Activated naive CD4-positive, alpha-beta T cell treated with anti-CD3 and anti-CD28 coated beads for 36 hours (primary cell): ENCODE data around the gene ZC3H12C. TPM values are rescaled to one million over a fixed set of nuclear protein-coding genes. Genes with fewer than 3 reads are reported as not detected.

Experiments used
- CTCF ChIA-PET: fragments of 350-600 bp; sonication (Branson Sonifier 250); formaldehyde crosslinking; loops from one replicate; lab custom pipeline; 2021; ENCODE audit warnings: antibody characterized with exemption; lab: Charles Lee
- DNase-seq: peaks from one replicate; pipeline ENCODE4 v3.0.0-alpha.2; 2020
- H3K27ac Mint-ChIP-seq: one replicate; pipeline ENCODE4 v1.8.0; 2021; ENCODE audit warnings: mild to moderate bottlenecking, mixed read lengths
- H3K27me3 Mint-ChIP-seq: one replicate; pipeline ENCODE4 v1.8.0; 2021; ENCODE audit warnings: low read depth, mixed read lengths
- H3K36me3 Mint-ChIP-seq: one replicate; pipeline ENCODE4 v1.8.0; 2021; ENCODE audit warnings: low read depth, mixed read lengths
- H3K4me1 Mint-ChIP-seq: one replicate; pipeline ENCODE4 v1.8.0; 2021; ENCODE audit warnings: low read depth, mixed read lengths
- H3K4me3 Mint-ChIP-seq: one replicate; pipeline ENCODE4 v1.8.0; 2021; ENCODE audit warnings: mild to moderate bottlenecking, moderate library complexity, mixed read lengths
- H3K9me3 Mint-ChIP-seq: one replicate; pipeline ENCODE4 v1.8.0; 2021; ENCODE audit warnings: mixed read lengths
- intact Hi-C: fragments of 100-400 bp; cut with micrococcal nuclease; formaldehyde crosslinking; loops from one replicate; pipeline ENCODE4 v1.15.1; 2023
- total RNA-seq, 2 experiments: library from RNA; stranded (reverse); gene quantifications; one replicate each; pipeline ENCODE4 v1.2.3, GENCODE V29; 2021

Gene ZC3H12C
- total RNA-seq, 2 experiments from 2014 or later: not detected

- Mint-ChIP-seq H3K27me3 (peaks cover 10% of the 10 kb centered on the region), H3K9me3 (no peaks in the 10 kb centered on the region), H3K27ac (no peak overlapping the region), H3K36me3 (no peaks in the 10 kb centered on the region), H3K4me3 (no peak overlapping the region), H3K4me1 (no peaks in the 10 kb centered on the region)
- intact Hi-C loops: no loop called here
- CTCF ChIA-PET: no interaction called here
- no peak for DNase-seq
Observed at GRCh38 chr11:110147962-110148709, 54.9 kb downstream of the ZC3H12C start.

GRCh38 chr11:110148775-110149744 lies 55.9 kb downstream of the ZC3H12C start:
- Mint-ChIP-seq H3K27ac (no peak overlapping the region), H3K9me3 (no peaks in the 10 kb centered on the region)
- CTCF ChIA-PET: no interaction called here

DNA sequence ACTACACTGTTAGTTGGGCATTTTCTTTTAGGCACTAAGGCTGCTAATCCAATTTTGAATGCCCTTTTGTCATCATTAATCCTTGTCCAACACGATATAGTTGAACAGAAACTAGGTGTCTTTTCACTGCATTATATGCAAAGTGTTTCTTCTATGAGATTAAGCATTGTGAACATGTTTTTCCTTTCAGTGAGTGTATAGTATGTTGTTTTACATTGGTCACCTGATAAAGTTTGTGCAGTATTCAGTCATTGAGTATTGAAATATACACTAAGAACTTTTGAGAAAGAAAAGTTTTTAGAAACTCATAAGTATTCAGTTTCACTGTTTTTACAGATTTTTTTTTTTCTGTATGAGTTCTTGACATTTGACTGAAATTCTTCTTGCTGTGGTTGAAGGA lies 59.0 kb downstream of the ZC3H12C start:
- intact Hi-C loops: no loop called here
- H3K36me3 Mint-ChIP-seq: no peaks in the 10 kb centered on the region
- peaks cover 6% of the 10 kb centered on the region for H3K27me3 Mint-ChIP-seq
- no peak overlapping the region for H3K27ac Mint-ChIP-seq
- H3K9me3 Mint-ChIP-seq: no peaks in the 10 kb centered on the region
- H3K4me3 Mint-ChIP-seq: no peak overlapping the region
- CTCF ChIA-PET: no interaction called here
- no peak for DNase-seq
- no peaks in the 10 kb centered on the region for H3K4me1 Mint-ChIP-seq

More at GRCh38 chr11:110148775-110149744, 55.9 kb downstream of the ZC3H12C start:
- Mint-ChIP-seq H3K4me3 (no peak overlapping the region), H3K27me3 (peaks cover 10% of the 10 kb centered on the region), H3K4me1 (no peaks in the 10 kb centered on the region), H3K36me3 (no peaks in the 10 kb centered on the region)
- DNase-seq: no peak
- intact Hi-C loops: no loop called here

GRCh38 chr11:110153474-110153873 lies 60.3 kb downstream of the ZC3H12C start:
- Mint-ChIP-seq H3K4me3 (no peak overlapping the region), H3K36me3 (no peaks in the 10 kb centered on the region), H3K4me1 (no peaks in the 10 kb centered on the region), H3K27ac (no peak overlapping the region), H3K9me3 (no peaks in the 10 kb centered on the region), H3K27me3 (peaks cover 10% of the 10 kb centered on the region)
- no peak for DNase-seq
- CTCF ChIA-PET: no interaction called here
- intact Hi-C loops: no loop called here

- DNase-seq: no peak
- Mint-ChIP-seq H3K9me3 (no peaks in the 10 kb centered on the region), H3K4me3 (no peak overlapping the region), H3K36me3 (no peaks in the 10 kb centered on the region), H3K27ac (no peak overlapping the region), H3K4me1 (no peaks in the 10 kb centered on the region), H3K27me3 (peaks cover 4% of the 10 kb centered on the region)
- CTCF ChIA-PET: no interaction called here
- intact Hi-C loops: no loop called here
Observed at GRCh38 chr11:110156503-110156902, 63.3 kb downstream of the ZC3H12C start.

GRCh38 chr11:110158317-110159200 lies 65.4 kb downstream of the ZC3H12C start:
- Mint-ChIP-seq H3K9me3 (no peaks in the 10 kb centered on the region), H3K27ac (no peak overlapping the region), H3K36me3 (no peaks in the 10 kb centered on the region), H3K27me3 (peaks cover 4% of the 10 kb centered on the region), H3K4me1 (no peaks in the 10 kb centered on the region), H3K4me3 (no peak overlapping the region)
- intact Hi-C loops: no loop called here
- DNase-seq: no peak
- CTCF ChIA-PET: interaction anchor here (1.3 kb wide), 1 partner anchor 42 kb away, joined by 3 read pairs; no protein-coding TSS in a partner anchor

GRCh38 chr11:110159476-110159875 lies 66.3 kb downstream of the ZC3H12C start:
- Mint-ChIP-seq H3K27ac (no peak overlapping the region), H3K9me3 (no peaks in the 10 kb centered on the region), H3K36me3 (no peaks in the 10 kb centered on the region), H3K4me1 (no peaks in the 10 kb centered on the region), H3K27me3 (peaks cover 4% of the 10 kb centered on the region), H3K4me3 (no peak overlapping the region)
- intact Hi-C loops: no loop called here
- CTCF ChIA-PET: interaction anchor here (1.3 kb wide), 1 partner anchor 41 kb away, joined by 3 read pairs; no protein-coding TSS in a partner anchor
- no peak for DNase-seq

GRCh38 chr11:110160016-110160415 lies 66.8 kb downstream of the ZC3H12C start:
- no peak for DNase-seq
- H3K4me1 Mint-ChIP-seq: no peaks in the 10 kb centered on the region
- H3K9me3 Mint-ChIP-seq: no peaks in the 10 kb centered on the region
- H3K27me3 Mint-ChIP-seq: peaks cover 4% of the 10 kb centered on the region
- intact Hi-C loops: no loop called here
- no peaks in the 10 kb centered on the region for H3K36me3 Mint-ChIP-seq
- no peak overlapping the region for H3K27ac Mint-ChIP-seq
- no peak overlapping the region for H3K4me3 Mint-ChIP-seq
- CTCF ChIA-PET: interaction anchor here (0.6 to 1.3 kb wide), 6 partner anchors 9 to 413 kb away, joined by 3 to 5 read pairs (median 3); no protein-coding TSS in a partner anchor

GRCh38 chr11:110160437-110160836 lies 67.2 kb downstream of the ZC3H12C start:
- Mint-ChIP-seq H3K27ac (no peak overlapping the region), H3K4me1 (no peaks in the 10 kb centered on the region), H3K4me3 (no peak overlapping the region), H3K9me3 (no peaks in the 10 kb centered on the region), H3K27me3 (peaks cover 4% of the 10 kb centered on the region), H3K36me3 (no peaks in the 10 kb centered on the region)
- intact Hi-C loops: no loop called here
- CTCF ChIA-PET: interaction anchor here (0.6 to 1.3 kb wide), 8 partner anchors 10 to 413 kb away, joined by 3 to 5 read pairs (median 3); no protein-coding TSS in a partner anchor
- DNase-seq: no peak

DNA sequence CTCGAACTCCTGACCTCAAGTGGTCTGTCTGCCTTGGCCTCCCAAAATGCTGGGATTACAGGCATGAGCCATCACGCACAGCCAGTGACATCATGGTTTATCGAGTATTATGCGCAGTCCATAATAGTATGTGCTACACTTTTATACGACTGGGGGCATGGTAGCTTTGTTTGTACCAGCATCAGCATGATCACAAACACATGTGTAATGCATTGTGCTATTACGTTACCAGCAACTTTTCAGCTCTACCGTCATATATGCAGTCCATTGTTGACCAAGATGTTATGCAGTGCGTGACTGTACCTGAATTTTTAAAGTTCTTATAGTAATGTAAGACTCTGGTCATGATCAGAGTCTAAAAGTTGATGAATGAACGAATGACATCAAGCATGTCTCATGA lies 67.9 kb downstream of the ZC3H12C start:
- H3K4me3 Mint-ChIP-seq: no peak overlapping the region
- no peak for DNase-seq
- no peaks in the 10 kb centered on the region for H3K4me1 Mint-ChIP-seq
- H3K9me3 Mint-ChIP-seq: no peaks in the 10 kb centered on the region
- H3K27me3 Mint-ChIP-seq: peaks cover 4% of the 10 kb centered on the region
- H3K27ac Mint-ChIP-seq: no peak overlapping the region
- CTCF ChIA-PET: interaction anchor here (0.7 to 1.3 kb wide), 3 partner anchors 14 to 186 kb away, joined by 3 to 5 read pairs (median 3); no protein-coding TSS in a partner anchor
- intact Hi-C loops: no loop called here
- H3K36me3 Mint-ChIP-seq: no peaks in the 10 kb centered on the region

DNA sequence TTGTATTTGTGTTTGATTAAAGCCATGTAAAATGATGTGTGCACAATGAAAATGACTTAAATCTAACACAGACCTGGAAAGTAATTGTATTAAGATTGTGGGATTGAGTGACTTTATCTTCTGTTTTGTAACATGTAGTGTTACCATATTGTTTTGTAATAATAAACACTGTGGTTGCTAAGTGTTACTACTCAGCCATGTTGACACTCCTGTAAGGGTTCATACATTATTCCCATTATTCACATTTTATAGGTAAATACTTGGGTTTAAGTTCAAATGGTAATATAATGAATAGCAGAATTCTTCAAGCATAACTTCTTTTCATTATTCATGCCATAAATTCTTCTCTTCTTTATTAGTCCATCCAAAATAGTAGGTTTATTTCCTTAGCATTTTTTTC lies 69.0 kb downstream of the ZC3H12C start:
- H3K27me3 Mint-ChIP-seq: peaks cover 4% of the 10 kb centered on the region
- DNase-seq: no peak
- no peak overlapping the region for H3K27ac Mint-ChIP-seq
- H3K36me3 Mint-ChIP-seq: no peaks in the 10 kb centered on the region
- no peaks in the 10 kb centered on the region for H3K9me3 Mint-ChIP-seq
- CTCF ChIA-PET: interaction anchor here (1.2 kb wide), 1 partner anchor 12 kb away, joined by 3 read pairs; no protein-coding TSS in a partner anchor
- intact Hi-C loops: no loop called here
- no peak overlapping the region for H3K4me3 Mint-ChIP-seq
- no peaks in the 10 kb centered on the region for H3K4me1 Mint-ChIP-seq
